OCI-LY3 (cell line): ENCODE results near the gene CCDC68.

Experiments
- CTCF ChIP-seq: fragments of 200-600, 300-600 bp; sonication (generic); IDR thresholded peaks from 2 replicates; pipeline ENCODE4 v1.5.1; 2014; ENCODE audit warnings: antibody characterized with exemption, low read length, low read depth
- EZH2phosphoT487 ChIP-seq: fragments of 200-600 bp; shearing (Covaris generic); IDR thresholded peaks from 2 replicates; pipeline ENCODE4 v1.6.1; 2018; ENCODE audit warnings: antibody characterized with exemption, mixed run types, low read depth

- TF ChIP-seq CTCF (no peak), EZH2phosphoT487 (no peak)
These were observed 54.7 kb downstream of the CCDC68 start for GRCh38 chr18:54904581-54904980.
